Measurements from ENCODE around the gene COX7A2L. TPM values are rescaled to one million over a fixed set of nuclear protein-coding genes. Genes with fewer than 3 reads are reported as not detected.

The COX7A2L gene
- polyA plus RNA-seq, 1 experiment: 245 TPM

DNA sequence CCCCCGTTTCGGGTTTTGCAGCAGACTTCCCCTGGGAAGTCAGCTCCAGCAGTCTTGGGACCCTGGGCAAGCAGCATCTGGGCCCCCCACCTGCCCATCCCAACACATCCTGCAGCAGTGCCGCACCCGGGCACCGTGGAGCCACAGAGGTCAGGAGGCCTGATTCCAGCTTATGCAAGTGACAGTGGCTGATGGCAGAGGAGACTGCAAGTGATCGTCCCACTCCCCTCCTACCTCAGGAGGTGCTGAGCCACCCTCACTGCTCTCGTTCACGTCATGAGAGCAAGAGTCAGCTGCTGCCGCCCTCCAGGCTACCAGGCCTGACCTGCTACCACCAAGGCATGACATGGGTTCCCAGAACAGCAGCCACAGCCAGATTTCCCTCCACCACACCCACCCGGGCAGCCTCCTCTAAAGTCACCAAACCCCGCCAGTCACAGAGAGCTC is 18.2 kb downstream of the COX7A2L start:
- POLR2A ChIA-PET: interaction anchor here (1.2 kb wide), 1 partner anchor 10 kb away, joined by 3 read pairs; no protein-coding TSS in a partner anchor
- Histone ChIP-seq H3K27me3 (ENCODE audit: control insufficient read depth, insufficient read depth, low read length) (no peaks in the 10 kb centered on the region), H3K4me3 (ENCODE audit: low read depth, low read length) (no peak overlapping the region), H3K9me3 (ENCODE audit: control insufficient read depth, insufficient read depth, low read length) (peaks cover 14% of the 10 kb centered on the region; the same call in 1 of the 2 replicates), H3K27ac (ENCODE audit: low read depth, low read length) (peak overlapping the region; percentile 83)
- CTCF ChIA-PET: interaction anchor here (1.2 to 1.5 kb wide), 2 partner anchors 14 to 247 kb away, joined by 4 to 7 read pairs; no protein-coding TSS in a partner anchor
- no peak for DNase-seq (ENCODE audit: low read depth, low spot score)
- no peak for TF ChIP-seq CTCF (IDR thresholded peaks at IDR 0.05; ENCODE audit: low read depth, low read length)

DNA sequence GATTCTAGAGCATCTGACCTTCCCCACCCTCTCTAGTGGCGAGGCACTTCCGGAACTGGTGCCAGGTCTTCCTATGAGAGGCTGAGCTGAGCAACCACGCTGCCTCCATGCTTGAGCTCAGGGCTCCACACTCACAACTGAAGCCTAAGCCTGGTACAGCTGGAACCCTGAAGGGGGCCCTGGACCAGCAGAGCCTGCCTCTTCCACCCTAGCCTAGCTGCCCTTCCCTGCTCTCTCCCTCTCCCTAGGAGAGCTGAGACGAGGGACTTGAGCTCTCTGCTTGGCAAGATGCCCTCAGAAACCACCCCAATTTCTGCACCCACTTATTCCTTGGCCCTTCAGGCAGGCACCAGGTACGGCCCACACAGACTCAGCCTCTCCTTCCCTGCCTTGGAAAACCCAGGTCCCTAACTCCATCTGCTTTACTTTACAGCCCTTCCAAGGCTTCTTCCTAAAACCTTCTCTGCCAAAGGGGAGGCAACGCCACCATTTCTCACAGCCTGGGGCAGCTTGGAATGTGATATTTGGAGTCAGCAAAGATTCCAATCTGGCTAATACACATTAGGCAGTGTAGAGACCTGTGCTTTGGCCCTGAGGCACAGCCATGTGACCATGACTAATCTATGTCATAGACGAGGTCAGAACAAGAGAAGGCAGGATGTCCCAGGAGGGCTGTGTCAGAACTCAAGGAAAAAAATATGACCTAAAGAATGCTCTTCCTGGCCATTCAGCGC is 18.8 kb downstream of the COX7A2L start:
- no peak overlapping the region for H3K4me3 ChIP-seq (ENCODE audit: low read depth, low read length)
- H3K9me3 ChIP-seq (ENCODE audit: control insufficient read depth, insufficient read depth, low read length): peaks cover 16% of the 10 kb centered on the region; the same call in 1 of the 2 replicates
- TF ChIP-seq CTCF (IDR thresholded peaks at IDR 0.05; ENCODE audit: low read depth, low read length): no peak
- H3K27me3 ChIP-seq (ENCODE audit: control insufficient read depth, insufficient read depth, low read length): no peaks in the 10 kb centered on the region
- peak overlapping the region; percentile 83 for H3K27ac ChIP-seq (ENCODE audit: low read depth, low read length)
- POLR2A ChIA-PET: interaction anchor here (1.2 kb wide), 1 partner anchor 11 kb away, joined by 3 read pairs; no protein-coding TSS in a partner anchor
- CTCF ChIA-PET: interaction anchor here (1.2 kb wide), 1 partner anchor 13 kb away, joined by 7 read pairs; no protein-coding TSS in a partner anchor
- DNase-seq (ENCODE audit: low read depth, low spot score): peak; percentile 51

DNA sequence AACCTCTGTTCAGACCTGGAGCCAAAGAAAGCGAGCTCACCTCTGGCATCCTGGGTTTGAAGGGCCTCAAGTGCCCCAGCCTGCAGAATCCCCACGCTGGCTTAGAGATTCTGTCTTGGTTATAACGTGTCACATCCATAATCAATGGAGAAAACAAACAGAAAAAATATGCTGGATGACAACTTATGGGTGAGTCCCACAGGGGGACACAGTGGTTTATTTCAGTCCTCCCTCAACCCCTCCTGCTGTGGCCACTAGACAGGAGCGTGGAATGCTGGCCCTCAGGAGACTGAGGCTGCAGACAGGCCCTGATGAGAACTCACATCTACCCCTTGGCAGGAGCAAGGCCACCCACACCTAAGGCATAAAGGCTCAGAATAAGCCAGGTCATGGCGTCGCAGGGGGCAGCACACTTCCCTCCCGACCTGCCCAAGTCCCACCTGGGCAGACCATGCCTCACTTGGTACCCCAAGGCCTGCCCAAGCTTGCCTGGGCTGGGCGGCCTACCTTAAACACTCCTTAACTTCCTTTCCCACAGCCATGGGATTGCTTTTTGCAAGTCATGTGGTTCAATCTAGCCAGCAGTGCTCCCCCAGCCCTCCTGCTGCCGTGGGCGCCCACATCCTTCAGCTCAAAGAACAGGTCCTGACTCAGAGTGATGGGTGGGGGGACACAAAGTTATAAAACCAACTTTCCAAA is 19.9 kb downstream of the COX7A2L start:
- Histone ChIP-seq H3K27ac (ENCODE audit: low read depth, low read length) (no peak overlapping the region), H3K27me3 (ENCODE audit: control insufficient read depth, insufficient read depth, low read length) (no peaks in the 10 kb centered on the region), H3K4me3 (ENCODE audit: low read depth, low read length) (no peak overlapping the region), H3K9me3 (ENCODE audit: control insufficient read depth, insufficient read depth, low read length) (peaks cover 16% of the 10 kb centered on the region; the same call in 1 of the 2 replicates)
- TF ChIP-seq CTCF (IDR thresholded peaks at IDR 0.05; ENCODE audit: low read depth, low read length): no peak
- no peak for DNase-seq (ENCODE audit: low read depth, low spot score)
- ChIA-PET POLR2A (interaction anchor here (0.7 kb wide), 1 partner anchor 398 kb away, joined by 3 read pairs; no protein-coding TSS in a partner anchor), CTCF (interaction anchor here (0.8 kb wide), 1 partner anchor 12 kb away, joined by 3 read pairs; no protein-coding TSS in a partner anchor)

DNA sequence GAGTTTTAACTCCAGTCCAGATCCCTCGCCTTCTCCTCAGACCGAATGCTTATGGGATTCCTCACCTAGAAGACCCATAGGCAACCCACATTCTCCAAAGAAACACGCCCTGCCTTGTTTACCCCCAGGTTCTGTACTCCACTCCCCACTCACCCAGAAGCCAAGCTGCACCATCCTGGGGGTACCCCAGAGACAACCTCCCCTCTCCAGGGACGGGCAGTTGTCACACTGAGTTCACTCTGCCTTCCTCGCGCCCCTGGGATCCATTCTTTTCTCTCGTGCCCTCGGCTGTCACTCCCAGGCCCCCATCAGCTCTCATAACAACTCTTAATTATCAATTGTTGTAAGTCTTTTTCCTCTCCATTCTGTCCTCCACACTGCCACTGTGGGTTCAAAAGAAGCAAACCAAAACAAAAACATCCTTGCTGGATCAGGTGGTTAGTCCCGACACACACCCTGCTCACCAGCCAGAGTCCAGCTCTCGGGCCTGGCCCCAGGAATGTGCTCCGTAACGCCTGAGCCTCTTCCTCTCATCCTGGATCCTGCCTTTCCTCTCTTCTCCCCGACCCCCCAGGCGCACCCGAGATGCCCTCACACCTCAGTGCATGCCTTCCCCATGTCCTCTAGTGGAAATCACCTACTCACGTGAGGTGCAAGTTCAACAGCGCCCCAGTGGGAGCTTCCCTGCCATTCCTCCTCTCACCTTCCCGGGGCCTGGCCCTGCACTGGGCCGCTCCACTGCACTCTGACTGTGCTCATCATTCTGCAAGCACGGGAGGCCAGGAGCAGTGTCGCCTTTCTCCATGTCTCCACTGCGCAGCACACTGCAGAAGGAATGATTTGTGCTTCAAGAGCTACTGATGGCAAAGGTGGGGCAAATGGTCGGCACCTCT is 20.7 kb downstream of the COX7A2L start:
- DNase-seq (ENCODE audit: low read depth, low spot score): no peak
- ChIA-PET CTCF (interaction anchor here (0.8 kb wide), 1 partner anchor 11 kb away, joined by 3 read pairs; no protein-coding TSS in a partner anchor), POLR2A (interaction anchor here (0.7 kb wide), 1 partner anchor 399 kb away, joined by 3 read pairs; no protein-coding TSS in a partner anchor)
- Histone ChIP-seq H3K9me3 (ENCODE audit: control insufficient read depth, insufficient read depth, low read length) (peaks cover 16% of the 10 kb centered on the region; the same call in 1 of the 2 replicates), H3K27ac (ENCODE audit: low read depth, low read length) (no peak overlapping the region), H3K27me3 (ENCODE audit: control insufficient read depth, insufficient read depth, low read length) (no peaks in the 10 kb centered on the region), H3K4me3 (ENCODE audit: low read depth, low read length) (no peak overlapping the region)
- no peak for TF ChIP-seq CTCF (IDR thresholded peaks at IDR 0.05; ENCODE audit: low read depth, low read length)

Measured in AG04450 (cell line).